Mesodermal cell (in vitro differentiated cells): ENCODE data around the gene SH3BP5.

ENCODE experiments used
- H3K27ac ChIP-seq: 2 replicates; pipeline ENCODE4 v1.7.0; 2013; ENCODE audit warnings: mild to moderate bottlenecking, low read depth, low read length, moderate library complexity; ENCODE audit not compliant: severe bottlenecking
- H3K36me3 ChIP-seq: 2 replicates; pipeline ENCODE4 v1.7.1; 2013; ENCODE audit warnings: mild to moderate bottlenecking, low read length, moderate library complexity; ENCODE audit not compliant: control insufficient read depth, insufficient read depth
- H3K4me1 ChIP-seq: one replicate; pipeline ENCODE4 v1.7.1; 2013; ENCODE audit warnings: mild to moderate bottlenecking, low read length; ENCODE audit not compliant: insufficient read depth, control insufficient read depth, poor library complexity, severe bottlenecking
- H3K4me3 ChIP-seq: 2 replicates; pipeline ENCODE4 v1.7.0; 2013; ENCODE audit warnings: low read length, control low read depth, mild to moderate bottlenecking; ENCODE audit not compliant: insufficient read depth, poor library complexity, severe bottlenecking; ENCODE audit errors: extremely low read depth
- H3K9me3 ChIP-seq: 2 replicates; pipeline ENCODE4 v1.7.1; 2013; ENCODE audit warnings: mild to moderate bottlenecking, low read length, moderate library complexity; ENCODE audit not compliant: control insufficient read depth
- WGBS, 2 experiments: methylation state at CpG; one replicate each; pipeline ENCODE4 v1.1.5; 2013; ENCODE audit warnings: missing lambda C conversion rate in 2 of 2; ENCODE audit not compliant: insufficient coverage in 2 of 2; 5-methylcytosine and 5-hydroxymethylcytosine counted together

Gene SH3BP5

GRCh38 chr3:15324379-15324808, 8.0 kb downstream of the SH3BP5 start:
- 71 to 91% methylated on average over 3 to 4 of the region's 7 CpGs for WGBS, 2 experiments
- H3K4me3 ChIP-seq = no peak overlapping the region
- peaks cover 41% of the 10 kb centered on the region for H3K4me1 ChIP-seq
- H3K9me3 ChIP-seq = no peaks in the 10 kb centered on the region
- H3K36me3 ChIP-seq = peaks cover 46% of the 10 kb centered on the region
- peak overlapping the region; percentile 26 for H3K27ac ChIP-seq

- Histone ChIP-seq H3K4me3 (no peak overlapping the region), H3K9me3 (no peaks in the 10 kb centered on the region), H3K4me1 (peaks cover 49% of the 10 kb centered on the region), H3K27ac (no peak overlapping the region), H3K36me3 (peaks cover 34% of the 10 kb centered on the region)
- WGBS, 2 experiments = 100% methylated on average over 3 to 5 of the region's 6 CpGs
Observed at GRCh38 chr3:15323063-15323462, 9.3 kb downstream of the SH3BP5 start.

- no CpG with 5 or more reads among the region's 1 CpG for WGBS, 2 experiments
Observed at GRCh38 chr3:15321349-15321748, 11.0 kb downstream of the SH3BP5 start.

GRCh38 chr3:15319575-15319974, 12.8 kb downstream of the SH3BP5 start:
- Histone ChIP-seq H3K4me3 (no peak overlapping the region), H3K36me3 (peaks cover 23% of the 10 kb centered on the region), H3K9me3 (no peaks in the 10 kb centered on the region), H3K4me1 (peaks cover 50% of the 10 kb centered on the region), H3K27ac (no peak overlapping the region)
- 61 to 67% methylated on average over 1 to 2 of the region's 4 CpGs for WGBS, 2 experiments

More at GRCh38 chr3:15321349-15321748, 11.0 kb downstream of the SH3BP5 start:
- peaks cover 61% of the 10 kb centered on the region for H3K4me1 ChIP-seq
- H3K9me3 ChIP-seq = no peaks in the 10 kb centered on the region
- H3K4me3 ChIP-seq = no peak overlapping the region
- no peak overlapping the region for H3K27ac ChIP-seq
- peaks cover 23% of the 10 kb centered on the region for H3K36me3 ChIP-seq

GRCh38 chr3:15319136-15319535, 13.2 kb downstream of the SH3BP5 start:
- peaks cover 50% of the 10 kb centered on the region for H3K4me1 ChIP-seq
- H3K27ac ChIP-seq = no peak overlapping the region
- 91 to 100% methylated on average over 1 to 2 of the region's 2 CpGs for WGBS, 2 experiments
- no peak overlapping the region for H3K4me3 ChIP-seq
- no peaks in the 10 kb centered on the region for H3K9me3 ChIP-seq
- H3K36me3 ChIP-seq = peaks cover 23% of the 10 kb centered on the region

- WGBS, 2 experiments = 94 to 96% methylated on average over 4 to 6 of the region's 8 CpGs
- H3K36me3 ChIP-seq = peaks cover 18% of the 10 kb centered on the region
Observed at GRCh38 chr3:15318661-15319060, 13.7 kb downstream of the SH3BP5 start.

GRCh38 chr3:15316998-15317435, 15.4 kb downstream of the SH3BP5 start:
- WGBS, 2 experiments = 91 to 100% methylated on average over 4 of the region's 5 CpGs
- Histone ChIP-seq H3K36me3 (peaks cover 13% of the 10 kb centered on the region), H3K4me3 (no peak overlapping the region), H3K27ac (peak overlapping the region; percentile 37), H3K9me3 (no peaks in the 10 kb centered on the region), H3K4me1 (peaks cover 50% of the 10 kb centered on the region)

More at GRCh38 chr3:15318661-15319060, 13.7 kb downstream of the SH3BP5 start:
- H3K4me1 ChIP-seq = peaks cover 47% of the 10 kb centered on the region
- no peak overlapping the region for H3K27ac ChIP-seq
- H3K9me3 ChIP-seq = no peaks in the 10 kb centered on the region
- no peak overlapping the region for H3K4me3 ChIP-seq

- no peaks in the 10 kb centered on the region for H3K9me3 ChIP-seq
- WGBS, 2 experiments = 100% methylated on average over 1 of the region's 4 CpGs; no CpG with 5 or more reads in 1 of the 2 experiments
Observed at GRCh38 chr3:15315003-15315402, 17.4 kb downstream of the SH3BP5 start.

GRCh38 chr3:15314276-15314675, 18.1 kb downstream of the SH3BP5 start:
- no peak overlapping the region for H3K4me3 ChIP-seq
- H3K9me3 ChIP-seq = no peaks in the 10 kb centered on the region
- peaks cover 57% of the 10 kb centered on the region for H3K4me1 ChIP-seq
- H3K36me3 ChIP-seq = peaks cover 9% of the 10 kb centered on the region
- WGBS, 2 experiments = 63% methylated on average over 1 of the region's 1 CpG; no CpG with 5 or more reads in 1 of the 2 experiments
- no peak overlapping the region for H3K27ac ChIP-seq

More at GRCh38 chr3:15315003-15315402, 17.4 kb downstream of the SH3BP5 start:
- Histone ChIP-seq H3K4me3 (no peak overlapping the region), H3K27ac (peak overlapping the region; percentile 33), H3K4me1 (peaks cover 56% of the 10 kb centered on the region), H3K36me3 (peaks cover 9% of the 10 kb centered on the region)

- no peak overlapping the region for H3K4me3 ChIP-seq
- 100% methylated on average over 3 to 4 of the region's 4 CpGs for WGBS, 2 experiments
- H3K36me3 ChIP-seq = peaks cover 9% of the 10 kb centered on the region
- no peaks in the 10 kb centered on the region for H3K9me3 ChIP-seq
- peaks cover 62% of the 10 kb centered on the region for H3K4me1 ChIP-seq
- H3K27ac ChIP-seq = no peak overlapping the region
Observed at GRCh38 chr3:15313461-15313860, 18.9 kb downstream of the SH3BP5 start.

GRCh38 chr3:15312550-15312949, 19.8 kb downstream of the SH3BP5 start:
- H3K36me3 ChIP-seq = peaks cover 9% of the 10 kb centered on the region
- H3K9me3 ChIP-seq = no peaks in the 10 kb centered on the region
- no CpG with 5 or more reads among the region's 2 CpGs for WGBS, 2 experiments
- H3K4me1 ChIP-seq = peaks cover 64% of the 10 kb centered on the region
- no peak overlapping the region for H3K4me3 ChIP-seq
- no peak overlapping the region for H3K27ac ChIP-seq
